ENCODE data around the gene C14orf132.

DNA sequence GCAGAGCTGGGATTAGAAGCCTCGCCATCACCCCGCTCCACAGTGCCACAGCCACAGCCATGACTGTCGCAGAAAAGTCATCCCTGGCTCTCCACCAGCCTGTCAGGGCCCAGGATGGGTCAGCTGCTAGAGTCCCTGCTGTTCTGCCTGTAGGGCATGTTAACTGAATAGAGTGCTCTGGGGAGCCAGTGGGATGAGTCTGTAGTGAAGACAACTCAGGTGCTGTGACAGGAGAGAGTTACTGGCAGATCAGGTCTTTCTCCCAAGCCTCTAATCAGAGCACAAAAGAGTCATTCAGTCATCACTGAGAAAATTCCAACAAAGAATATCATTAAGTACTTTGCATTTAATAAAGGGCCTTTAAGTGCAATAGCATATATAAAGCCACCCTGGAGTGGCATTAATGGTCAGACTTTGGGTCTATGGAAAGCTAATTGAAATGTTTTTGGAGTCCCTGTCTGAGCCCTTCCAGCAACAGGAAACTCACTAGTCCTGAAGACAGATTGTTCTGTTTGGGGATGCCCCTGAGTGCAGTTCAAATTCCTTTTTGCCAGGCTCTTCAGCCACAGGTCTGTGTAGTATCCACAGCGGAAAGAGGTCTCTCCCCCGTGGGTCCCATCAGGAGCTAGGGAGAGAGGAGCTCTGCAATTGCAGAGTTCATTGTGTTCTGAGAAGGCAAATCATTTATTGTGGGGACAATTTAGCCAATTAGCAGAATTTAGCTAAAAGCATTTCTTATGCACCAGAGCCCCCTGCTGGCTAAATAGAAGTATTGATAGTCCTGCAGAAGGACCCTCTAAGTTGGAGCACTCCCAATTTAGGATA lies 45.2 kb upstream of the C14orf132 start:
- TF ChIP-seq, protein P1, sequence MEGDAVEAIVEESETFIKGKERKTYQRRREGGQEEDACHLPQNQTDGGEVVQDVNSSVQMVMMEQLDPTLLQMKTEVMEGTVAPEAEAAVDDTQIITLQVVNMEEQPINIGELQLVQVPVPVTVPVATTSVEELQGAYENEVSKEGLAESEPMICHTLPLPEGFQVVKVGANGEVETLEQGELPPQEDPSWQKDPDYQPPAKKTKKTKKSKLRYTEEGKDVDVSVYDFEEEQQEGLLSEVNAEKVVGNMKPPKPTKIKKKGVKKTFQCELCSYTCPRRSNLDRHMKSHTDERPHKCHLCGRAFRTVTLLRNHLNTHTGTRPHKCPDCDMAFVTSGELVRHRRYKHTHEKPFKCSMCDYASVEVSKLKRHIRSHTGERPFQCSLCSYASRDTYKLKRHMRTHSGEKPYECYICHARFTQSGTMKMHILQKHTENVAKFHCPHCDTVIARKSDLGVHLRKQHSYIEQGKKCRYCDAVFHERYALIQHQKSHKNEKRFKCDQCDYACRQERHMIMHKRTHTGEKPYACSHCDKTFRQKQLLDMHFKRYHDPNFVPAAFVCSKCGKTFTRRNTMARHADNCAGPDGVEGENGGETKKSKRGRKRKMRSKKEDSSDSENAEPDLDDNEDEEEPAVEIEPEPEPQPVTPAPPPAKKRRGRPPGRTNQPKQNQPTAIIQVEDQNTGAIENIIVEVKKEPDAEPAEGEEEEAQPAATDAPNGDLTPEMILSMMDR (IDR thresholded peaks at IDR 0.05; ENCODE audit: poor library complexity) = peak; percentile 93
- TF ChIP-seq EZH2phosphoT487 (IDR thresholded peaks at IDR 0.05; ENCODE audit: low read depth, severe bottlenecking, unreplicated experiment) = no peak
